ENCODE results near the gene PARD3B. TPM values are rescaled to one million over a fixed set of nuclear protein-coding genes. Genes with fewer than 3 reads are reported as not detected.

PARD3B gene
- total and polyA plus RNA-seq, 2 of the 13 experiments (the other 11 are each of a cell fraction or from before 2014, with no cell fraction given): 0.71 to 2.3 TPM

- H3K27ac ChIP-seq (ENCODE audit: extremely low read length, insufficient read depth, low read length): no peak overlapping the region
- no peaks in the 10 kb centered on the region for H3K79me2 ChIP-seq (ENCODE audit: insufficient read depth, low read length)
- no peak overlapping the region for H3K9ac ChIP-seq (ENCODE audit: insufficient read depth, low read depth, low read length)
- no peak overlapping the region for H3K4me3 ChIP-seq (replicated peaks in 1 of 3; ENCODE audit: insufficient read depth in 1 of 3, low read depth in 2 of 3, low read length in 3 of 3)
- no peaks in the 10 kb centered on the region for H3K36me3 ChIP-seq (replicated peaks in 1 of 2; ENCODE audit: control insufficient read depth in 1 of 2, insufficient read depth in 2 of 2, low read length in 2 of 2)
- POLR2A ChIA-PET: no interaction called here
- no peak overlapping the region for H2AFZ ChIP-seq (ENCODE audit: low read length)
- CTCF ChIA-PET (ENCODE audit: low intra/inter-chr PET ratio, low total read pairs): no interaction called here
- TF ChIP-seq ZNF781 (CRISPR knock-in tag; IDR thresholded peaks at IDR 0.05; ENCODE audit: borderline replicate concordance, not compliant biosample characterization): no peak
- DNase-seq (ENCODE audit: low spot score) (no peak), ATAC-seq (no peak), FAIRE-seq (no peak)
- no TSS peak for BruUV-seq (replicated peaks)
- H3K9me3 ChIP-seq (ENCODE audit: low read length): no peaks in the 10 kb centered on the region
- H3K27me3 ChIP-seq (ENCODE audit: control insufficient read depth in 1 of 2, insufficient read depth in 2 of 2, low read length in 2 of 2): peaks cover 0 to 7% of the 10 kb centered on the region in 2 experiments; a peak in 2 of 5 replicates
- no peaks in the 10 kb centered on the region for H4K20me1 ChIP-seq (ENCODE audit: insufficient read depth, low read length)
- WGBS (ENCODE audit: low lambda C conversion rate): 53% methylated on average over 3 of the region's 3 CpGs
- H3K4me1 ChIP-seq (ENCODE audit: insufficient read depth, low read length): peaks cover 10% of the 10 kb centered on the region
- H3K4me2 ChIP-seq (ENCODE audit: low read depth, low read length): no peak overlapping the region
- intact Hi-C loops (cut with micrococcal nuclease; ENCODE audit: unreplicated experiment) (no loop called here), in situ Hi-C loops (cut with HindIII; ENCODE audit: extremely low pct_ligation_motif_present, low pct_unique_long_range_greater_than_20kb) (no loop called here)
These were observed 5.7 kb downstream of the PARD3B start for GRCh38 chr2:204550751-204551511.

- H2AFZ ChIP-seq (ENCODE audit: low read length): no peak overlapping the region
- CTCF ChIA-PET (ENCODE audit: low intra/inter-chr PET ratio, low total read pairs): no interaction called here
- POLR2A ChIA-PET: no interaction called here
- TF ChIP-seq MXD1 (CRISPR knock-in tag; IDR thresholded peaks at IDR 0.05) (no peak), MAF1 (CRISPR knock-in tag; IDR thresholded peaks at IDR 0.05; ENCODE audit: borderline replicate concordance) (no peak), ZNF605 (CRISPR knock-in tag; IDR thresholded peaks at IDR 0.05) (no peak), YEATS2 (CRISPR knock-in tag; IDR thresholded peaks at IDR 0.05; ENCODE audit: borderline replicate concordance) (no peak), ZNF33A (CRISPR knock-in tag; IDR thresholded peaks at IDR 0.05; ENCODE audit: borderline replicate concordance) (no peak), ZNF563 (CRISPR knock-in tag; IDR thresholded peaks at IDR 0.05) (no peak), ATF5 (CRISPR knock-in tag; IDR thresholded peaks at IDR 0.05; ENCODE audit: low read depth) (no peak), CSRNP2 (CRISPR knock-in tag; conservative IDR thresholded peaks at IDR 0.05; ENCODE audit: low read depth) (no peak), BCL3 (CRISPR knock-in tag; IDR thresholded peaks at IDR 0.05) (no peak), MYC (CRISPR knock-in tag; IDR thresholded peaks at IDR 0.05; ENCODE audit: borderline replicate concordance) (no peak), JUN (CRISPR knock-in tag; IDR thresholded peaks at IDR 0.05) (no peak), ZNF781 (CRISPR knock-in tag; IDR thresholded peaks at IDR 0.05; ENCODE audit: borderline replicate concordance, not compliant biosample characterization) (no peak), SKI (IDR thresholded peaks at IDR 0.05; ENCODE audit: partially characterized antibody) (no peak), ZNF530 (CRISPR knock-in tag; IDR thresholded peaks at IDR 0.05; ENCODE audit: low read depth) (no peak)
These were observed 6.2 kb downstream of the PARD3B start for GRCh38 chr2:204551512-204551863.

More at GRCh38 chr2:204551512-204551863, 6.2 kb downstream of the PARD3B start:
- H3K36me3 ChIP-seq (replicated peaks in 1 of 2; ENCODE audit: control insufficient read depth in 1 of 2, insufficient read depth in 2 of 2, low read length in 2 of 2): no peaks in the 10 kb centered on the region
- no peaks in the 10 kb centered on the region for H3K79me2 ChIP-seq (ENCODE audit: insufficient read depth, low read length)
- no peaks in the 10 kb centered on the region for H3K9me3 ChIP-seq (ENCODE audit: low read length)
- no peaks in the 10 kb centered on the region for H4K20me1 ChIP-seq (ENCODE audit: insufficient read depth, low read length)
- no peak overlapping the region for H3K9ac ChIP-seq (ENCODE audit: insufficient read depth, low read depth, low read length)
- ATAC-seq (no peak), DNase-seq (ENCODE audit: low spot score) (no peak), FAIRE-seq (no peak)
- H3K4me3 ChIP-seq (replicated peaks in 1 of 3; ENCODE audit: insufficient read depth in 1 of 3, low read depth in 2 of 3, low read length in 3 of 3): no peak overlapping the region
- intact Hi-C loops (cut with micrococcal nuclease; ENCODE audit: unreplicated experiment): no loop called here
- peaks cover 4% of the 10 kb centered on the region for H3K4me1 ChIP-seq (ENCODE audit: insufficient read depth, low read length)
- H3K4me2 ChIP-seq (ENCODE audit: low read depth, low read length): no peak overlapping the region
- in situ Hi-C loops (cut with HindIII; ENCODE audit: extremely low pct_ligation_motif_present, low pct_unique_long_range_greater_than_20kb): no loop called here
- no TSS peak for BruUV-seq (replicated peaks)
- H3K27me3 ChIP-seq (ENCODE audit: control insufficient read depth in 1 of 2, insufficient read depth in 2 of 2, low read length in 2 of 2): peaks cover 0 to 1% of the 10 kb centered on the region in 2 experiments; a peak in 2 of 5 replicates
- H3K27ac ChIP-seq (ENCODE audit: extremely low read length, insufficient read depth, low read length): no peak overlapping the region
- WGBS (ENCODE audit: low lambda C conversion rate): 70% methylated on average over 3 of the region's 3 CpGs

Measured in HepG2 (cell line).